Stimulated activated CD4-positive, alpha-beta T cell treated with anti-CD3 and anti-CD28 coated beads, Interleukin-15, amount 100 ng/mL, for 24 hours (primary cell): ENCODE data around the gene OSBPL6.
"Not testable (repeated sequence)": the region's sequence is repeated elsewhere in the genome, so short reads cannot be mapped to it uniquely, and the experiment has no call there.

Experiments
- DNase-seq: peaks from one replicate; pipeline ENCODE4 v3.0.0-alpha.2; 2020

OSBPL6 gene

GRCh38 chr2:178193823-178194599 lies at the start of gene OSBPL6:
OSBPL6 (plus strand) TSS chr2:178194512; CDS start chr2:178306185, 111,673 bp downstream.
- DNase-seq, result peak; percentile 80

GRCh38 chr2:178152033-178152432 lies 42.3 kb upstream of the OSBPL6 start:
- no peak for DNase-seq

GRCh38 chr2:178152542-178152941 lies 41.8 kb upstream of the OSBPL6 start:
- DNase-seq, result no peak

GRCh38 chr2:178152977-178153376 lies 41.3 kb upstream of the OSBPL6 start:
- DNase-seq, result no peak

GRCh38 chr2:178153878-178154277 lies 40.4 kb upstream of the OSBPL6 start:
- not testable (repeated sequence) for DNase-seq

- no peak for DNase-seq
These were observed 38.8 kb upstream of the OSBPL6 start for GRCh38 chr2:178155524-178155923.

- no peak for DNase-seq
These were observed 36.7 kb upstream of the OSBPL6 start for GRCh38 chr2:178157574-178157973.

GRCh38 chr2:178159966-178160365 lies 34.3 kb upstream of the OSBPL6 start:
- no peak for DNase-seq

GRCh38 chr2:178160601-178161000 lies 33.7 kb upstream of the OSBPL6 start:
- DNase-seq, result no peak

- DNase-seq, result no peak
These were observed 30.9 kb upstream of the OSBPL6 start for GRCh38 chr2:178163395-178163794.

- DNase-seq, result no peak
These were observed 30.4 kb upstream of the OSBPL6 start for GRCh38 chr2:178163911-178164310.

- no peak for DNase-seq
These were observed 20.7 kb upstream of the OSBPL6 start for GRCh38 chr2:178173657-178174056.

GRCh38 chr2:178177066-178177679 lies 17.1 kb upstream of the OSBPL6 start:
- no peak for DNase-seq

- not testable (repeated sequence) for DNase-seq
These were observed 13.7 kb upstream of the OSBPL6 start for GRCh38 chr2:178180648-178181047.

- DNase-seq, result no peak
These were observed 6.5 kb upstream of the OSBPL6 start for GRCh38 chr2:178187861-178188260.

- DNase-seq, result no peak
These were observed 5.8 kb upstream of the OSBPL6 start for GRCh38 chr2:178188466-178188865.

- no peak for DNase-seq
These were observed 3.3 kb upstream of the OSBPL6 start for GRCh38 chr2:178191004-178191508.

GRCh38 chr2:178191511-178191910 lies 2.8 kb upstream of the OSBPL6 start:
- DNase-seq, result no peak

GRCh38 chr2:178193496-178193822 lies 853 bp upstream of the OSBPL6 start:
- DNase-seq, result no peak

- DNase-seq, result peak; percentile 47
These were observed 483 bp downstream of the OSBPL6 start for GRCh38 chr2:178194600-178195389.

GRCh38 chr2:178195390-178196166 lies 1.3 kb downstream of the OSBPL6 start:
- no peak for DNase-seq

GRCh38 chr2:178197791-178198190 lies 3.5 kb downstream of the OSBPL6 start:
- DNase-seq, result no peak

GRCh38 chr2:178198441-178198840 lies 4.1 kb downstream of the OSBPL6 start:
- DNase-seq, result not testable (repeated sequence)
